Loucy (cell line): ENCODE measurements around the gene LRIT3.

Source experiments
- H2AFZ ChIP-seq: fragments of 200-600 bp; sonication (generic); 2 replicates; pipeline ENCODE4 v1.6.0; 2016; ENCODE audit warnings: antibody characterized with exemption, mild to moderate bottlenecking, low read length, moderate library complexity
- H3F3A ChIP-seq: fragments of 200-600 bp; 2 replicates; pipeline ENCODE4 v1.6.0; 2016; ENCODE audit warnings: antibody characterized with exemption, low read depth, mild to moderate bottlenecking
- H3K27me3 ChIP-seq: fragments of 200-600 bp; sonication (generic); 2 replicates; pipeline ENCODE4 v1.6.1; 2014; ENCODE audit warnings: low read length, mild to moderate bottlenecking; ENCODE audit not compliant: insufficient read depth, poor library complexity, severe bottlenecking
- H3K36me3 ChIP-seq: fragments of 200-600 bp; sonication (generic); 2 replicates; pipeline ENCODE4 v1.6.1; 2016; ENCODE audit warnings: low read length; ENCODE audit not compliant: insufficient read depth
- H3K4me1 ChIP-seq: fragments of 200-600 bp; sonication (generic); 2 replicates; pipeline ENCODE4 v1.5.1; 2014; ENCODE audit warnings: low read length, mild to moderate bottlenecking; ENCODE audit not compliant: insufficient read depth, poor library complexity, severe bottlenecking
- H3K4me2 ChIP-seq: fragments of 200-600 bp; sonication (generic); 2 replicates; pipeline ENCODE4 v1.6.0; 2014; ENCODE audit warnings: antibody characterized with exemption, low read length, low read depth, mild to moderate bottlenecking; ENCODE audit not compliant: poor library complexity, severe bottlenecking
- H3K4me3 ChIP-seq: fragments of 200-600 bp; sonication (generic); 2 replicates; pipeline ENCODE4 v1.5.1; 2014; ENCODE audit warnings: low read length, mild to moderate bottlenecking, mixed read lengths; ENCODE audit not compliant: poor library complexity, severe bottlenecking
- H3K79me2 ChIP-seq: fragments of 200-600 bp; sonication (generic); 2 replicates; pipeline ENCODE4 v1.6.1; 2014; ENCODE audit warnings: low read length; ENCODE audit not compliant: insufficient read depth
- H3K9ac ChIP-seq: fragments of 200-600 bp; sonication (generic); 2 replicates; pipeline ENCODE4 v1.6.0; 2014; ENCODE audit warnings: mild to moderate bottlenecking, low read depth, low read length, moderate library complexity; ENCODE audit not compliant: poor library complexity, severe bottlenecking
- H3K9me2 ChIP-seq: fragments of 200-600 bp; sonication (generic); replicated peaks from 2 replicates; pipeline ENCODE4 v1.6.1; 2016; ENCODE audit warnings: low read depth, low read length, mixed read lengths
- H3K9me3 ChIP-seq: fragments of 200-600 bp; sonication (generic); 2 replicates; pipeline ENCODE4 v1.6.1; 2014; ENCODE audit warnings: mild to moderate bottlenecking, antibody characterized with exemption, low read length, low read depth; ENCODE audit not compliant: insufficient read depth
- H4K20me1 ChIP-seq: fragments of 200-600 bp; sonication (generic); 2 replicates; pipeline ENCODE4 v1.6.0; 2014; ENCODE audit warnings: antibody characterized with exemption, low read length, mild to moderate bottlenecking; ENCODE audit not compliant: insufficient read depth, poor library complexity, severe bottlenecking
- EZH2phosphoT487 ChIP-seq: fragments of 200-600 bp; IDR thresholded peaks from 2 replicates; pipeline ENCODE4 v1.6.1; 2018; ENCODE audit warnings: antibody characterized with exemption, mild to moderate bottlenecking, moderate library complexity, borderline replicate concordance
- TF ChIP-seq, protein P1 (sequence below): fragments of 200-600 bp; sonication (generic); conservative IDR thresholded peaks from 2 replicates; pipeline ENCODE4 v1.5.1; 2014; ENCODE audit warnings: mild to moderate bottlenecking, antibody characterized with exemption, low read length

Gene LRIT3

DNA sequence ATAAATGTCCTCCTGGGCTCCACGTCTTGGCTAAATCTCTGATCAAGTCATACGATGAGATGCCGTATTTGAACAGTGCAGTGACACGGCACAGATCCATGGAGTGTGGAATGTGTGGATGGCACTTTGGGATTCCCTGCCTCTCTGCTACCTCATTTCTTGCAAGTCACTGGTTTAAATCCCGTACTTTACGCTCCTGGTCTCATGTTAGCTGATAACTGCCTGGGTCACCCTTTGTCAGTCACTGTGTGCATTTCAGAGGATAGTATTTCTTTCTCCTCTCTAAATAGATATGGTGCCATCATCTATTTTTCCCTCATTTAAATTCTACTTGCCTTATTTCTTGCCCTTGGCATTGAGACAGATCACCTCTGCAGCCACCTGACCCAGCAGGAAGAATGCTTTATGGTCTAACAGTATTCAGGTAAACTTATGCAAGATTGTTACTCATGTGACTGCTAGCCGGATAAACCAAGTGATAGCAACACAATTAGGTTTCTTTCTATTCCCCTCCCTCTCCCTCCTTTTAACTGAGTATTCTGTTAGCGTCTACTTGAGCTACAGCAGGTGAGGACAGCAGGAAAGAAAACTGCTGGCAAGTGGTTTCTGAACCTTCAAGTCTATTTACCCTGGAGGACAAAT is 67.6 kb downstream of the LRIT3 start:
- no peaks in the 10 kb centered on the region for H4K20me1 ChIP-seq
- no peaks in the 10 kb centered on the region for H3K27me3 ChIP-seq
- no peaks in the 10 kb centered on the region for H3K9me3 ChIP-seq
- H3F3A ChIP-seq = no peaks in the 10 kb centered on the region
- no peak overlapping the region for H3K4me2 ChIP-seq
- no peak overlapping the region for H2AFZ ChIP-seq
- no peak for TF ChIP-seq EZH2phosphoT487
- TF ChIP-seq, protein P1, sequence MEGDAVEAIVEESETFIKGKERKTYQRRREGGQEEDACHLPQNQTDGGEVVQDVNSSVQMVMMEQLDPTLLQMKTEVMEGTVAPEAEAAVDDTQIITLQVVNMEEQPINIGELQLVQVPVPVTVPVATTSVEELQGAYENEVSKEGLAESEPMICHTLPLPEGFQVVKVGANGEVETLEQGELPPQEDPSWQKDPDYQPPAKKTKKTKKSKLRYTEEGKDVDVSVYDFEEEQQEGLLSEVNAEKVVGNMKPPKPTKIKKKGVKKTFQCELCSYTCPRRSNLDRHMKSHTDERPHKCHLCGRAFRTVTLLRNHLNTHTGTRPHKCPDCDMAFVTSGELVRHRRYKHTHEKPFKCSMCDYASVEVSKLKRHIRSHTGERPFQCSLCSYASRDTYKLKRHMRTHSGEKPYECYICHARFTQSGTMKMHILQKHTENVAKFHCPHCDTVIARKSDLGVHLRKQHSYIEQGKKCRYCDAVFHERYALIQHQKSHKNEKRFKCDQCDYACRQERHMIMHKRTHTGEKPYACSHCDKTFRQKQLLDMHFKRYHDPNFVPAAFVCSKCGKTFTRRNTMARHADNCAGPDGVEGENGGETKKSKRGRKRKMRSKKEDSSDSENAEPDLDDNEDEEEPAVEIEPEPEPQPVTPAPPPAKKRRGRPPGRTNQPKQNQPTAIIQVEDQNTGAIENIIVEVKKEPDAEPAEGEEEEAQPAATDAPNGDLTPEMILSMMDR = no peak
- no peak overlapping the region for H3K9ac ChIP-seq
- no peak overlapping the region for H3K4me3 ChIP-seq
- no peaks in the 10 kb centered on the region for H3K9me2 ChIP-seq
- H3K4me1 ChIP-seq = no peaks in the 10 kb centered on the region
- no peaks in the 10 kb centered on the region for H3K36me3 ChIP-seq
- no peaks in the 10 kb centered on the region for H3K79me2 ChIP-seq

DNA sequence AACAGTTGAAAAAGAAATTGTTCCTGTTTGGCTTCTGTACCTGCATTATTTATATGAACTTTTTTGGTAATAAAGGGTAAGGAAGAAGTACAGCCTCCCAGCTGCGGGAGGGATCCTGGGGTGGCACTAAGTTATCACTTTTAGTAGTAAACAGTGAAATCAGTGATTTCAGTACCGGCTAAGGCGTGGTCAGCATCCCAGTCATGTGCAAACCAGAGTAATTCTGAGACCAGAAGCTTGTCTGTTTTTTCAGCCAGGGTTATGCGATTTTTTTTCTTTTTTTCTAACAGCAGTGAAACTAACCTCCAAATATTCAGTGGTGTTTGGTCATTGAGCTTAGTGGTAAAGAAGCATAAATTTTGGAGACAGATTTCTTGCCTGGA is 68.1 kb downstream of the LRIT3 start:
- Histone ChIP-seq H3K9me2 (no peaks in the 10 kb centered on the region), H2AFZ (no peak overlapping the region), H3K9ac (no peak overlapping the region), H3K9me3 (no peaks in the 10 kb centered on the region), H3K36me3 (no peaks in the 10 kb centered on the region), H3K4me2 (no peak overlapping the region), H3F3A (no peaks in the 10 kb centered on the region), H3K4me1 (no peaks in the 10 kb centered on the region), H3K4me3 (no peak overlapping the region), H4K20me1 (no peaks in the 10 kb centered on the region), H3K79me2 (no peaks in the 10 kb centered on the region), H3K27me3 (no peaks in the 10 kb centered on the region)
- TF ChIP-seq EZH2phosphoT487 = no peak
- TF ChIP-seq, protein P1 = no peak

DNA sequence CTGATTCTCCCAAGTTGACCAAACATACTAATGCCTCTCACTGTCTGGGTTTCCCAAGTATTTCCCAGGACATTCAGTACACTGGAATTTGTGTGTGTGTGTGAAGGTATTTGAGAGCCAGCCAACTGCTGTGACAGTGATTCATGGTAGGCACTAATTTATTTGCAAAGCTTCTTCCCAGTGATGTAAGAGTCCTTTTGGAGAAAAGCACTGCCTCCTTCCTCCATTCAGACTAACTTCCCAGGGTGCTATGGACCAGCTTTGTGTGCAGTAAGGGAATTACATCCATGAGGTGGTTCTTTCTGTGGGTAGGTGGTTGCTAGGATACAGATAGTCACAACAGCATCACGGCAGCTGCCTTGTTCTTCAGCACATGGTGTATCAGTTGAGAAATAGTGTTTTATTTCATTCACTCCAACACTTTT is 73.5 kb downstream of the LRIT3 start:
- Histone ChIP-seq H3K4me2 (no peak overlapping the region), H3K9ac (no peak overlapping the region), H3K9me3 (no peaks in the 10 kb centered on the region), H3K79me2 (no peaks in the 10 kb centered on the region), H3F3A (no peaks in the 10 kb centered on the region), H2AFZ (no peak overlapping the region), H3K36me3 (no peaks in the 10 kb centered on the region), H3K4me1 (peaks cover 3% of the 10 kb centered on the region), H3K9me2 (no peaks in the 10 kb centered on the region), H4K20me1 (no peaks in the 10 kb centered on the region), H3K4me3 (no peak overlapping the region), H3K27me3 (no peaks in the 10 kb centered on the region)
- TF ChIP-seq, protein P1 = no peak
- TF ChIP-seq EZH2phosphoT487 = no peak
